Testis (tissue), 3 donors: ENCODE results near the gene NUP42. TPM values are rescaled to one million over a fixed set of nuclear protein-coding genes. Genes with fewer than 3 reads are reported as not detected.
"Not testable (repeated sequence)": the region's sequence is repeated elsewhere in the genome, so short reads cannot be mapped to it uniquely, and the experiment has no call there.

Experiments used
- DNase-seq: peaks from one replicate; pipeline ENCODE4 v3.0.0-alpha.2; 2019
- H3K27ac ChIP-seq, 2 donors: fragments of 200-600 bp; sonication (generic); one replicate each; pipeline ENCODE4 v1.5.1; 2019
- H3K27me3 ChIP-seq: fragments of 200-600 bp; sonication (generic); one replicate; pipeline ENCODE4 v1.5.1; 2019
- H3K36me3 ChIP-seq: fragments of 200-600 bp; sonication (generic); one replicate; pipeline ENCODE4 v1.5.1; 2017; ENCODE audit warnings: low read depth; ENCODE audit errors: missing control alignments
- H3K4me1 ChIP-seq: fragments of 200-600 bp; sonication (generic); one replicate; pipeline ENCODE4 v1.5.1; 2019
- H3K4me3 ChIP-seq, 2 donors: fragments of 200-600 bp; sonication (generic); one replicate each; pipeline ENCODE4 v1.5.1; 2017 to 2019
- H3K9me3 ChIP-seq: fragments of 200-600 bp; sonication (generic); one replicate; pipeline ENCODE4 v1.5.1; 2017
- CTCF ChIP-seq, 3 experiments: fragments of 450-650 bp in 2 of 3; fragments of 200-600 bp in 1 of 3; sonication (generic) in 1 of 3; IDR thresholded peaks; one replicate each; pipeline ENCODE4 v1.5.1; 2016 to 2019; ENCODE audit warnings: antibody characterized with exemption in 3 of 3, mild to moderate bottlenecking in 2 of 3, moderate library complexity in 1 of 3
- POLR2A ChIP-seq: fragments of 450-650 bp; IDR thresholded peaks from one replicate; pipeline ENCODE4 v1.6.1; 2017; ENCODE audit warnings: antibody characterized with exemption, mild to moderate bottlenecking, moderate library complexity
- WGBS, 2 donors: methylation state at CpG; one replicate each; pipeline ENCODE4 v1.1.5; 2018; 5-methylcytosine and 5-hydroxymethylcytosine counted together
- intact Hi-C: fragments of 100-400 bp; cut with DNase I; formaldehyde crosslinking; loops from one replicate; pipeline ENCODE4 v1.15.1; 2023; ENCODE audit warnings: low total_unique reads
- polyA plus RNA-seq: library from polyadenylated mRNA; stranded (reverse); fragments of 350-450 nt; fragmentation: Illumina TruSeq; extraction: RNeasy Lipid Tissue Mini Kit (QIAGEN cat#74804); gene quantifications from one replicate; pipeline ENCODE4 v1.2.3, GENCODE V29; 2014; ENCODE audit warnings: low read depth, low replicate concordance; ENCODE audit not compliant: insufficient read depth
- total RNA-seq, 2 donors: library from RNA; depleted of rRNA; stranded (reverse); fragments of >200 nt; gene quantifications; one replicate each; pipeline ENCODE4 v1.2.3, GENCODE V29; 2016

NUP42 gene
- total and polyA plus RNA-seq, 3 donors from 2014 or later = 63.3 to 70.4 (median 66.1) TPM

GRCh38 chr7:23222439-23223030 is 40.7 kb downstream of the NUP42 start:
- Histone ChIP-seq H3K27ac (no peak overlapping the region), H3K36me3 (no peaks in the 10 kb centered on the region), H3K27me3 (no peaks in the 10 kb centered on the region), H3K4me3 (no peak overlapping the region), H3K4me1 (no peaks in the 10 kb centered on the region), H3K9me3 (no peaks in the 10 kb centered on the region)
- intact Hi-C loops = no loop called here
- no peak for DNase-seq
- 45 to 52% methylated on average over 5 of the region's 5 CpGs for WGBS, 2 donors
- TF ChIP-seq CTCF (IDR thresholded peaks at IDR 0.05) = no peak
- TF ChIP-seq POLR2A = no peak

- DNase-seq, intact Hi-C loops, H3K27me3 ChIP-seq, H3K36me3 ChIP-seq, H3K4me3 ChIP-seq, H3K4me1 ChIP-seq, H3K9me3 ChIP-seq, H3K27ac ChIP-seq: not testable (repeated sequence)
- 82 to 86% methylated on average over 4 of the region's 4 CpGs for WGBS, 2 donors
Measured at GRCh38 chr7:23224364-23224763, 42.5 kb downstream of the NUP42 start.

GRCh38 chr7:23226844-23227450 is 45.1 kb downstream of the NUP42 start:
- Histone ChIP-seq H3K36me3 (no peaks in the 10 kb centered on the region), H3K27ac (no peak overlapping the region), H3K9me3 (no peaks in the 10 kb centered on the region), H3K4me1 (no peaks in the 10 kb centered on the region), H3K4me3 (no peak overlapping the region), H3K27me3 (no peaks in the 10 kb centered on the region)
- intact Hi-C loops = no loop called here
- 82 to 90% methylated on average over 4 of the region's 4 CpGs for WGBS, 2 donors
- TF ChIP-seq CTCF (IDR thresholded peaks at IDR 0.05) = no peak
- TF ChIP-seq POLR2A = no peak
- DNase-seq = no peak

- WGBS, 2 donors = 89 to 96% methylated on average over 2 of the region's 2 CpGs
- H3K27ac ChIP-seq = no peak overlapping the region
- intact Hi-C loops = no loop called here
- H3K4me3 ChIP-seq = no peak overlapping the region
- H3K4me1 ChIP-seq = no peaks in the 10 kb centered on the region
- DNase-seq = no peak
- no peak for TF ChIP-seq POLR2A
- H3K36me3 ChIP-seq = no peaks in the 10 kb centered on the region
- H3K27me3 ChIP-seq = no peaks in the 10 kb centered on the region
- H3K9me3 ChIP-seq = no peaks in the 10 kb centered on the region
Measured at GRCh38 chr7:23228412-23228811, 46.6 kb downstream of the NUP42 start.

DNA sequence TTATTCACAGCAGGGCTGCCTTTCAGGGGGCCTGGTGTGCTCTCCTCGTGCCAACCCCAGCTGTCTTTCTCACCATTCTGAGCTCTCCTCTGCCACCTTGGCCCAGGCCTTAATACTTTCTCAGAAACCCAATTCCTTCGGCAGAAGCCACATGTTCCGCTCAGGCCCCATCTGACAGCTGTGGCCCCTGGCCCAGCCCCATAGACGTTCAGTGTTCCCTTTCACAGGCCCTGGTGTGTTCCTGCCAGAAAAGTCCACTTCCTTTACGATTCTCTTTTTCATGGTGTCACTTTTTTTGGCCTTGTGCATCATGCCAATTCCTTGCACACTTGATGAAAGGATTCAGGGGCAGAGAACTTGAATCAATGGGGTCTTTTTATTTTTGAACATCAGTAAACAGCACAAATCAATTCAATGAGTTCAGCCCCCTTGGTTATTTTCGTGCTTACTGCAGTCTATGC is 48.8 kb downstream of the NUP42 start:
- H3K4me1 ChIP-seq = no peaks in the 10 kb centered on the region
- intact Hi-C loops = no loop called here
- TF ChIP-seq CTCF (IDR thresholded peaks at IDR 0.05) (no peak), POLR2A (no peak)
- DNase-seq = no peak
- H3K36me3 ChIP-seq = no peaks in the 10 kb centered on the region
- WGBS, 2 donors = 72 to 77% methylated on average over 6 of the region's 6 CpGs
- H3K4me3 ChIP-seq = no peak overlapping the region
- no peaks in the 10 kb centered on the region for H3K27me3 ChIP-seq
- no peak overlapping the region for H3K27ac ChIP-seq
- H3K9me3 ChIP-seq = no peaks in the 10 kb centered on the region

GRCh38 chr7:23232966-23233365 is 51.1 kb downstream of the NUP42 start:
- no peak overlapping the region for H3K4me3 ChIP-seq
- WGBS, 2 donors = 92 to 97% methylated on average over 3 of the region's 3 CpGs
- intact Hi-C loops = no loop called here
- H3K36me3 ChIP-seq = no peaks in the 10 kb centered on the region
- no peak for DNase-seq
- H3K27ac ChIP-seq = no peak overlapping the region
- H3K27me3 ChIP-seq = no peaks in the 10 kb centered on the region
- TF ChIP-seq POLR2A (no peak), CTCF (IDR thresholded peaks at IDR 0.05) (no peak)
- no peaks in the 10 kb centered on the region for H3K9me3 ChIP-seq
- no peaks in the 10 kb centered on the region for H3K4me1 ChIP-seq
